Trophoblast cell (in vitro differentiated cells and primary cell): ENCODE measurements around the gene ACP1.
A peak's percentile ranks its signal among the peaks of the same experiment; 100 is the strongest.

Experiments
- DNase-seq, 2 donors: peaks; one replicate each; pipeline ENCODE4 v3.0.0-alpha.2; 2016
- H2AFZ ChIP-seq: 2 replicates; pipeline ENCODE4 v1.6.1; 2013; ENCODE audit warnings: low read length, moderate library complexity, mild to moderate bottlenecking; ENCODE audit not compliant: insufficient read depth, poor library complexity
- H2AK5ac ChIP-seq: 2 replicates; pipeline ENCODE4 v1.6.1; 2013; ENCODE audit warnings: mild to moderate bottlenecking, low read length
- H2BK120ac ChIP-seq: 2 replicates; pipeline ENCODE4 v1.6.1; 2013; ENCODE audit warnings: low read length, mild to moderate bottlenecking, moderate library complexity; ENCODE audit not compliant: insufficient read depth, poor library complexity
- H2BK12ac ChIP-seq: 2 replicates; pipeline ENCODE4 v1.6.1; 2013; ENCODE audit warnings: mild to moderate bottlenecking, low read length, moderate library complexity
- H2BK5ac ChIP-seq: 2 replicates; pipeline ENCODE4 v1.6.1; 2013; ENCODE audit warnings: low read length, low read depth, moderate library complexity, mild to moderate bottlenecking; ENCODE audit not compliant: poor library complexity
- H3K14ac ChIP-seq: 2 replicates; pipeline ENCODE4 v1.6.1; 2013; ENCODE audit warnings: mild to moderate bottlenecking, low read length
- H3K18ac ChIP-seq: 2 replicates; pipeline ENCODE4 v1.6.1; 2013; ENCODE audit warnings: mild to moderate bottlenecking, low read length
- H3K23ac ChIP-seq: 2 replicates; pipeline ENCODE4 v1.6.1; 2013; ENCODE audit warnings: low read length
- H3K27ac ChIP-seq: 2 replicates; pipeline ENCODE4 v1.5.1; 2013; ENCODE audit warnings: low read depth, mild to moderate bottlenecking, inconsistent platforms, low read length, moderate library complexity
- H3K27me3 ChIP-seq: 2 replicates; pipeline ENCODE4 v1.6.1; 2013; ENCODE audit warnings: inconsistent platforms, mild to moderate bottlenecking, low read length, moderate library complexity; ENCODE audit not compliant: insufficient read depth
- H3K36me3 ChIP-seq, 2 experiments: 1 replicate in 1 of 2; 2 replicates in 1 of 2; pipeline ENCODE4 v1.6.1; 2013; ENCODE audit warnings: low read length in 2 of 2, mild to moderate bottlenecking in 2 of 2, moderate library complexity in 1 of 2; ENCODE audit not compliant: insufficient read depth in 2 of 2, control insufficient read depth in 1 of 2
- H3K4ac ChIP-seq: 2 replicates; pipeline ENCODE4 v1.6.1; 2013; ENCODE audit warnings: low read depth, mild to moderate bottlenecking, low read length, moderate library complexity
- H3K4me1 ChIP-seq, 2 experiments: 1 replicate in 1 of 2; 2 replicates in 1 of 2; pipeline ENCODE4 v1.6.1; 2013; ENCODE audit warnings: low read length in 2 of 2, mild to moderate bottlenecking in 2 of 2, moderate library complexity in 1 of 2; ENCODE audit not compliant: insufficient read depth in 2 of 2, control insufficient read depth in 1 of 2
- H3K4me2 ChIP-seq: 2 replicates; pipeline ENCODE4 v1.6.1; 2013; ENCODE audit warnings: inconsistent platforms, mild to moderate bottlenecking, low read length, moderate library complexity
- H3K4me3 ChIP-seq: 2 replicates; pipeline ENCODE4 v1.5.1; 2013; ENCODE audit warnings: mild to moderate bottlenecking, low read depth, low read length, inconsistent platforms
- H3K79me1 ChIP-seq: one replicate; pipeline ENCODE4 v1.6.1; 2013; ENCODE audit warnings: low read length
- H3K79me2 ChIP-seq: 2 replicates; pipeline ENCODE4 v1.6.1; 2013; ENCODE audit warnings: low read length, mild to moderate bottlenecking; ENCODE audit not compliant: control insufficient read depth, insufficient read depth, poor library complexity
- H3K9ac ChIP-seq: 2 replicates; pipeline ENCODE4 v1.6.1; 2013; ENCODE audit warnings: mild to moderate bottlenecking, low read length
- H3K9me3 ChIP-seq: 2 replicates; pipeline ENCODE4 v1.6.1; 2013; ENCODE audit warnings: low read depth, mild to moderate bottlenecking, control low read depth, inconsistent platforms, low read length; ENCODE audit not compliant: insufficient read depth
- H4K12ac ChIP-seq: 2 replicates; pipeline ENCODE4 v1.6.1; 2013; ENCODE audit warnings: low read depth, mild to moderate bottlenecking, low read length, moderate library complexity
- H4K8ac ChIP-seq: 2 replicates; pipeline ENCODE4 v1.6.1; 2013; ENCODE audit warnings: low read depth, mild to moderate bottlenecking, low read length, moderate library complexity
- H4K91ac ChIP-seq: one replicate; pipeline ENCODE4 v1.6.1; 2013; ENCODE audit warnings: low read depth, mild to moderate bottlenecking, low read length, moderate library complexity
- WGBS: extraction: QIAGEN DNeasy Blood & Tissue Kit; methylation state at CpG from one replicate; pipeline ENCODE4 v1.1.7; 2013; ENCODE audit warnings: missing lambda C conversion rate; ENCODE audit not compliant: insufficient read length, insufficient coverage; ENCODE audit errors: extremely low coverage; 5-methylcytosine and 5-hydroxymethylcytosine counted together

Gene ACP1

GRCh38 chr2:283996-284794 lies 19.4 kb downstream of the ACP1 start:
- Histone ChIP-seq H3K4me2 (no peak overlapping the region), H3K79me2 (no peaks in the 10 kb centered on the region), H2AFZ (no peak overlapping the region), H3K27ac (no peak overlapping the region), H4K12ac (no peak overlapping the region), H3K18ac (no peak overlapping the region), H3K9ac (no peak overlapping the region), H3K27me3 (peaks cover 20% of the 10 kb centered on the region), H3K79me1 (no peaks in the 10 kb centered on the region), H2BK120ac (no peak overlapping the region), H3K9me3 (peaks cover 2% of the 10 kb centered on the region), H3K4me3 (no peak overlapping the region), H3K4ac (no peak overlapping the region), H3K36me3 (peaks cover 16 to 22% of the 10 kb centered on the region in 2 experiments), H2AK5ac (no peak overlapping the region), H3K23ac (no peak overlapping the region), H2BK12ac (no peak overlapping the region), H4K91ac (no peak overlapping the region), H2BK5ac (no peak overlapping the region), H3K4me1 (peaks cover 6% of the 10 kb centered on the region in 2 experiments), H4K8ac (no peak overlapping the region), H3K14ac (no peak overlapping the region)
- no CpG with 5 or more reads among the region's 4 CpGs for WGBS
- DNase-seq: no peak

- WGBS: no CpG with 5 or more reads among the region's 13 CpGs
- peaks cover 2% of the 10 kb centered on the region for H3K9me3 ChIP-seq
- peaks cover 16 to 20% of the 10 kb centered on the region in 2 experiments for H3K36me3 ChIP-seq
- H3K4ac ChIP-seq: no peak overlapping the region
- H3K79me2 ChIP-seq: no peaks in the 10 kb centered on the region
- no peak overlapping the region for H3K4me2 ChIP-seq
- no peak overlapping the region for H3K14ac ChIP-seq
- no peak overlapping the region for H4K91ac ChIP-seq
- no peak overlapping the region for H2BK5ac ChIP-seq
- H3K9ac ChIP-seq: no peak overlapping the region
- no peak overlapping the region for H2BK12ac ChIP-seq
- no peak overlapping the region for H2BK120ac ChIP-seq
- H3K27me3 ChIP-seq: peaks cover 28% of the 10 kb centered on the region
- H3K79me1 ChIP-seq: no peaks in the 10 kb centered on the region
- no peak overlapping the region for H4K12ac ChIP-seq
- H3K27ac ChIP-seq: no peak overlapping the region
- H3K18ac ChIP-seq: no peak overlapping the region
- DNase-seq: peak; percentile 59 to 71
- H3K23ac ChIP-seq: no peak overlapping the region
- H2AFZ ChIP-seq: no peak overlapping the region
- H4K8ac ChIP-seq: no peak overlapping the region
- peaks cover 10 to 11% of the 10 kb centered on the region in 2 experiments for H3K4me1 ChIP-seq
- no peak overlapping the region for H2AK5ac ChIP-seq
- no peak overlapping the region for H3K4me3 ChIP-seq
Observed at GRCh38 chr2:284896-285492, 20.2 kb downstream of the ACP1 start.

GRCh38 chr2:285531-285930 lies 20.8 kb downstream of the ACP1 start:
- no CpG with 5 or more reads among the region's 1 CpG for WGBS
- no peak overlapping the region for H4K12ac ChIP-seq

GRCh38 chr2:286035-286434 lies 21.3 kb downstream of the ACP1 start:
- no peaks in the 10 kb centered on the region for H3K79me1 ChIP-seq
- no peak overlapping the region for H2AK5ac ChIP-seq
- no peak overlapping the region for H3K4me3 ChIP-seq
- H3K23ac ChIP-seq: no peak overlapping the region
- H3K4ac ChIP-seq: no peak overlapping the region
- H3K14ac ChIP-seq: no peak overlapping the region
- H3K27me3 ChIP-seq: peaks cover 28% of the 10 kb centered on the region
- no peak overlapping the region for H3K27ac ChIP-seq
- H4K91ac ChIP-seq: no peak overlapping the region
- H2BK5ac ChIP-seq: no peak overlapping the region
- DNase-seq: no peak
- H4K8ac ChIP-seq: no peak overlapping the region
- H3K9ac ChIP-seq: no peak overlapping the region
- no CpG with 5 or more reads among the region's 6 CpGs for WGBS
- H2AFZ ChIP-seq: no peak overlapping the region
- H2BK120ac ChIP-seq: no peak overlapping the region
- H2BK12ac ChIP-seq: no peak overlapping the region
- no peak overlapping the region for H3K18ac ChIP-seq
- no peaks in the 10 kb centered on the region for H3K79me2 ChIP-seq
- H4K12ac ChIP-seq: no peak overlapping the region
- H3K9me3 ChIP-seq: peaks cover 2% of the 10 kb centered on the region
- no peak overlapping the region for H3K4me2 ChIP-seq
- H3K36me3 ChIP-seq: peaks cover 12 to 15% of the 10 kb centered on the region in 2 experiments
- peaks cover 10 to 11% of the 10 kb centered on the region in 2 experiments for H3K4me1 ChIP-seq

More at GRCh38 chr2:285531-285930, 20.8 kb downstream of the ACP1 start:
- Histone ChIP-seq H3K18ac (no peak overlapping the region), H2AK5ac (no peak overlapping the region), H3K4me1 (peaks cover 10 to 11% of the 10 kb centered on the region in 2 experiments), H3K36me3 (peaks cover 16 to 19% of the 10 kb centered on the region in 2 experiments), H2AFZ (no peak overlapping the region), H3K23ac (no peak overlapping the region), H2BK12ac (no peak overlapping the region), H3K27me3 (peaks cover 28% of the 10 kb centered on the region), H3K27ac (no peak overlapping the region), H2BK120ac (no peak overlapping the region), H3K9me3 (peaks cover 2% of the 10 kb centered on the region), H2BK5ac (no peak overlapping the region), H3K79me2 (no peaks in the 10 kb centered on the region), H3K14ac (no peak overlapping the region), H4K91ac (no peak overlapping the region), H3K4me3 (no peak overlapping the region), H3K79me1 (no peaks in the 10 kb centered on the region), H4K8ac (no peak overlapping the region), H3K4me2 (no peak overlapping the region), H3K4ac (no peak overlapping the region), H3K9ac (no peak overlapping the region)
- peak in 1 of 2 donors; percentile 55 for DNase-seq
